Activated naive CD8-positive, alpha-beta T cell (primary cell): Measurements from ENCODE around the gene DLG3.
"Not testable (repeated sequence)": the region's sequence is repeated elsewhere in the genome, so short reads cannot be mapped to it uniquely, and the experiment has no call there.

Experiments
- H3K27ac Mint-ChIP-seq: one replicate; pipeline ENCODE4 v1.8.0; 2021; ENCODE audit warnings: mixed read lengths
- H3K27me3 Mint-ChIP-seq: one replicate; pipeline ENCODE4 v1.8.0; 2021; ENCODE audit warnings: mixed read lengths
- H3K36me3 Mint-ChIP-seq: one replicate; pipeline ENCODE4 v1.8.0; 2021; ENCODE audit warnings: mixed read lengths
- H3K4me1 Mint-ChIP-seq: one replicate; pipeline ENCODE4 v1.8.0; 2021; ENCODE audit warnings: low read depth, mixed read lengths
- H3K4me3 Mint-ChIP-seq: one replicate; pipeline ENCODE4 v1.8.0; 2021; ENCODE audit warnings: mild to moderate bottlenecking, mixed read lengths
- H3K9me3 Mint-ChIP-seq: one replicate; pipeline ENCODE4 v1.8.0; 2021; ENCODE audit warnings: low read depth, mixed read lengths

Gene DLG3

DNA sequence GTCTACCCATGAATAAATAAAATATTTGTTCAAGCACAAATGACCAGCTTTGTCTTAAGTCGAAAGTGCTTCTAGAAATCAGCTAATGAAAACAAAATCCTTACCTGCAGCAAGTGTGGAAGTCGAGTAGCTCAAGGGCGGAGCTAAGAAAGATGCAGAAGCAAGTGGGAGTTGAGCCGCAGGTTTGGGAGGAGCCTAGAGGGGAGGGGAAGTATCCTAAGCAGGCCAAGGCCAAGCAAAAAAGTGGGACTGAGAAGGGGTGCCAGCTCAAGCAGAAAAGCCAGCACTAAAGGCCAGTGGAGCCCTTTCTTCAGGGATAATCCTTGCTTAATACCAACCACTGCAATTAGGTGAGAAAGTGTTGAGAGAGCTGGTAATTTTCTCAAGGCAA, 60.8 kb downstream of the DLG3 start:
- H3K4me3 Mint-ChIP-seq = no peak overlapping the region
- H3K9me3 Mint-ChIP-seq = no peaks in the 10 kb centered on the region
- H3K27ac Mint-ChIP-seq = no peak overlapping the region
- peaks cover 2% of the 10 kb centered on the region for H3K36me3 Mint-ChIP-seq
- H3K4me1 Mint-ChIP-seq = peaks cover 2% of the 10 kb centered on the region
- H3K27me3 Mint-ChIP-seq = no peaks in the 10 kb centered on the region

DNA sequence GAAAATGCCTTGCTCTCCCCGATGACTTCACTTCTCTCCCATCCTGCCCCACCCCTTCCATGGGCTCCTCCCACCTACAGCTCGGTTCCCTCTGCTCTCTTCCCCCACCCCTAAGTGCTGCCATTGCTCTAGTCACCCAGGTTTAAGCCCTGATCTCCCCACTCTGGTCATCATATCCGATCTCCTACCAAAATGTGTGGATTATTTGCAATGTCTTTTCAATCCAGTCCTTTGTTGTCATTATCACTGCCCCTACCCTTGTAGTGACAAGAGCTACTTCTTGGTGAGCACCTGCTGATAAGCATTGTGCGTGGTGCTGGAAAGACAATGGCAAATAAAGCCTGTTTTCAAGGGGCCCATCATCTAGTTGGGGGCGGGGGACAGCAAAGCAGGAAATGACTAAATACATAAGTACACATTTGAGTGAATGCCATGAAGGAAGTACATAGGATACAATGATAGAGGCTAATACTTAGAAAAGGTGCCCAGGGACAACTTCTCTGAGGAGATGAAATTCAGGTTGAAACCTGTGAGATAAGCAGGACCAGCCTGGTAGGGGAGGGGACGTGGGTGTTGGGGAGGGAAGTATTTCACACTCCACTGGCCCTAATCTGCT, 63.8 kb downstream of the DLG3 start:
- no peaks in the 10 kb centered on the region for H3K9me3 Mint-ChIP-seq
- peaks cover 2% of the 10 kb centered on the region for H3K4me1 Mint-ChIP-seq
- H3K36me3 Mint-ChIP-seq = no peaks in the 10 kb centered on the region
- no peak overlapping the region for H3K27ac Mint-ChIP-seq
- H3K4me3 Mint-ChIP-seq = no peak overlapping the region
- no peaks in the 10 kb centered on the region for H3K27me3 Mint-ChIP-seq

DNA sequence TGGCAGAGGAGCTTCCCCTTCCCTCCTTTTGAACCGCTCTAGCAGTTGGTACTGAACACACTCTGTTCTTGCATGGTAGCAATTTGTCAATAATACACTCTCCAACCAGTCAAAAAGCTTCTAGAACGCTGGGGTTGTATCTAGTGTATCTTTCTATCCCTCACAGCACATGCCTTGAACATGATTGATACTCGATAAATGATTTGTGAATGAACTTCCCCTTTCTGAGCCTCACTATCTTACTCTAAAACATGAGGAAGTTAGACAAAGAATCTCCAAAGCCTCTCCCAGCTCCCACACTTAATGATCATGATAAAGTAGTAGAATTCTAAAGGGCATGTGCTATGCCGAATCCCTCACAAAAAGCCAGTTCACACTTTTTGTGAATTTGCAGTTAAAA, 64.4 kb downstream of the DLG3 start:
- no peak overlapping the region for H3K4me3 Mint-ChIP-seq

DNA sequence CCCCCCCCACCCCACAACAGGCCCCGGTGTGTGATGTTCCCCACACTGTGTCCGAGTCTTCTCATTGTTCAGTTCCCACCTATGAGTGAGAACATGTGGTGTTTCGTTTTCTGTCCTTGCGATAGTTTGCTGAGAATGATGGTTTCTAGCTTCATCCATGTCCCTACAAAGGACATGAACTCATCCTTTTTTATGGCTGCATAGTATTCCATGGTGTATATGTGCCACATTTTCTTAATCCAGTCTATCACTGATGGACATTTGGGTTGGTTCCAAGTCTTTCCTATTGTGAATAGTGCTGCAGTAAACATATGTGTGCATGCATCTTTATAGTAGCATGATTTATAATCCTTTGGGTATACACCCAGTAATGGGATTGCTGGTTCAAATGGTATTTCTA, 70.6 kb downstream of the DLG3 start:
- not testable (repeated sequence) for H3K27ac Mint-ChIP-seq, H3K4me1 Mint-ChIP-seq, H3K4me3 Mint-ChIP-seq, H3K9me3 Mint-ChIP-seq, H3K36me3 Mint-ChIP-seq, H3K27me3 Mint-ChIP-seq

More for the DNA sequence above, 64.4 kb downstream of the DLG3 start:
- H3K27ac Mint-ChIP-seq = no peak overlapping the region
- peaks cover 2% of the 10 kb centered on the region for H3K4me1 Mint-ChIP-seq
- H3K36me3 Mint-ChIP-seq = no peaks in the 10 kb centered on the region
- H3K27me3 Mint-ChIP-seq = no peaks in the 10 kb centered on the region
- H3K9me3 Mint-ChIP-seq = no peaks in the 10 kb centered on the region

- H3K27me3 Mint-ChIP-seq, H3K4me3 Mint-ChIP-seq, H3K9me3 Mint-ChIP-seq, H3K36me3 Mint-ChIP-seq, H3K27ac Mint-ChIP-seq, H3K4me1 Mint-ChIP-seq: not testable (repeated sequence)
Observed at GRCh38 chrX:70515692-70516091, 71.1 kb downstream of the DLG3 start.

DNA sequence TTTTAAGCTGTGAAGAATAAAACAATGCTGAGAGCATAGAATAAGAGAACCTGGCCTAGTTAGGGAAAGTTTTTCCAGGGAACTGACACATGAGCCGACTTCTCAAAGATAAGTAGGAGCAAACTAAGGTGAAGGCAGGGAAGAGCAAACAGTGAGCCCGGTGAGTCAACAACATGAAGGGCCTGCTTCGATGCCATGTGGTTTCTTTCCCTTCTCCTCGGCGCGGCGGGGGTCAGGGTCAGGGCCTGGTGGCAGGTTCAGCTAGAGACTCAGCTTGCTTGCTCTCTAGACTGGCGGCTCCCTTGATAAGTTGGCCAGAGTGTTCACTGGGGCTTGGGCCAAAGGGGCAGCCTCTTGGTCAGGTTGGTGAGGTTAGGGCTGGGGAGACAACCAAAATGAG, 81.1 kb downstream of the DLG3 start:
- no peak overlapping the region for H3K27ac Mint-ChIP-seq
- no peaks in the 10 kb centered on the region for H3K4me1 Mint-ChIP-seq
- H3K4me3 Mint-ChIP-seq = no peak overlapping the region
- H3K36me3 Mint-ChIP-seq = no peaks in the 10 kb centered on the region
- H3K9me3 Mint-ChIP-seq = no peaks in the 10 kb centered on the region
- H3K27me3 Mint-ChIP-seq = no peaks in the 10 kb centered on the region

- Mint-ChIP-seq H3K4me1 (no peaks in the 10 kb centered on the region), H3K4me3 (no peak overlapping the region), H3K9me3 (no peaks in the 10 kb centered on the region), H3K36me3 (no peaks in the 10 kb centered on the region), H3K27ac (no peak overlapping the region), H3K27me3 (no peaks in the 10 kb centered on the region)
Observed at GRCh38 chrX:70527053-70527452, 82.4 kb downstream of the DLG3 start.

- Mint-ChIP-seq H3K4me1 (no peaks in the 10 kb centered on the region), H3K9me3 (no peaks in the 10 kb centered on the region), H3K36me3 (no peaks in the 10 kb centered on the region), H3K27me3 (no peaks in the 10 kb centered on the region), H3K4me3 (no peak overlapping the region), H3K27ac (no peak overlapping the region)
Observed at GRCh38 chrX:70527610-70528345, 83.1 kb downstream of the DLG3 start.

- Mint-ChIP-seq H3K4me3 (no peak overlapping the region), H3K27ac (no peak overlapping the region), H3K4me1 (no peaks in the 10 kb centered on the region), H3K36me3 (no peaks in the 10 kb centered on the region), H3K9me3 (no peaks in the 10 kb centered on the region), H3K27me3 (peaks cover 2% of the 10 kb centered on the region)
Observed at GRCh38 chrX:70535198-70535597, 90.6 kb downstream of the DLG3 start.

DNA sequence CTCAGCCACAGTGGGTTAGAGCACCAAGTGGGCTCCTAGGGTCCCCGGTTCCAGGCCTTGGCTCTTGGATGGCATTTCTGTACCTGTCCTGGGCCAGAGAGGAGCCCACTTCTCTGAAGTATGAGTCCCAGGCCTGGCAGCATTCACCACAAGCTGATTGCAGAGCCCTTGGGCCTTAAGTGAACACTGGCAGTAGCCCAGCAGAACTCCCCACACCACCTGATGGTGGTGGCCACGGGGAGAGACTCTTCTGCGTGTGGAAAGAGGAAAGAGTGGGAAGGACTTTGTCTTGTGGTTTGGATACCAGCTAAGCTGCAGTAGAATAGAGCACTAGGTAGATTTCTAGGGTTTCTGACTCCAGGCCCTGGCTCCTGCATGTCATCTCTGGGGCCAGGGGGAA, 104.8 kb downstream of the DLG3 start:
- Mint-ChIP-seq H3K4me1 (peaks cover 2% of the 10 kb centered on the region), H3K27ac (no peak overlapping the region), H3K36me3 (no peaks in the 10 kb centered on the region), H3K27me3 (no peaks in the 10 kb centered on the region), H3K9me3 (no peaks in the 10 kb centered on the region), H3K4me3 (no peak overlapping the region)

- H3K4me1 Mint-ChIP-seq = peaks cover 2% of the 10 kb centered on the region
- H3K4me3 Mint-ChIP-seq = no peak overlapping the region
- no peaks in the 10 kb centered on the region for H3K9me3 Mint-ChIP-seq
- no peak overlapping the region for H3K27ac Mint-ChIP-seq
- no peaks in the 10 kb centered on the region for H3K36me3 Mint-ChIP-seq
- no peaks in the 10 kb centered on the region for H3K27me3 Mint-ChIP-seq
Observed at GRCh38 chrX:70552130-70552704, 107.6 kb downstream of the DLG3 start.

GRCh38 chrX:70553516-70553915, 108.9 kb downstream of the DLG3 start:
- Mint-ChIP-seq H3K4me3 (no peak overlapping the region), H3K9me3 (peaks cover 2% of the 10 kb centered on the region), H3K27me3 (no peaks in the 10 kb centered on the region), H3K27ac (no peak overlapping the region), H3K36me3 (no peaks in the 10 kb centered on the region), H3K4me1 (peaks cover 2% of the 10 kb centered on the region)

GRCh38 chrX:70554081-70554480, 109.4 kb downstream of the DLG3 start:
- Mint-ChIP-seq H3K4me3 (no peak overlapping the region), H3K27me3 (no peaks in the 10 kb centered on the region), H3K36me3 (no peaks in the 10 kb centered on the region), H3K9me3 (peaks cover 3% of the 10 kb centered on the region), H3K27ac (no peak overlapping the region), H3K4me1 (peaks cover 2% of the 10 kb centered on the region)

DNA sequence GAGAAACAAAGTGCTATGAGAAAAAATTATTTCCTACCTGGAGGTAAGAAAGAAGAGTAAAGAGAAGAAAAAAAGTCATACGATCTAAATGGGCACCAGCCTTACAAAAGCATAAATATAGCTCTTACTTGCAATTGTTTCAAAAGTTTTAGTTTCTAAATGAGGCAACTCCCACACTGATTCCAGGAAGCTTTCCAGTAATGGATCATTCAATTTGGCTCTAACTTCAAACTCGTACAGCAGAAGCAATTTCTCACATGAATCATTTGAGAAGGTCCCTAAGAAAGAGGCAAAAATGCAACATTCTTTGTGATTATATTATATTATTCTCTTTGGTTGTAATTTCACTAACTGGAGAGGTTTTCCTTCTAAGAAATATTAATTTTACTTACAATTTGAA, 109.9 kb downstream of the DLG3 start:
- Mint-ChIP-seq H3K9me3 (peaks cover 3% of the 10 kb centered on the region), H3K27me3 (no peaks in the 10 kb centered on the region), H3K4me1 (peaks cover 2% of the 10 kb centered on the region), H3K36me3 (no peaks in the 10 kb centered on the region), H3K4me3 (no peak overlapping the region), H3K27ac (no peak overlapping the region)

GRCh38 chrX:70554948-70555347, 110.3 kb downstream of the DLG3 start:
- Mint-ChIP-seq H3K4me3 (no peak overlapping the region), H3K9me3 (peaks cover 3% of the 10 kb centered on the region), H3K36me3 (no peaks in the 10 kb centered on the region), H3K27ac (no peak overlapping the region), H3K4me1 (peaks cover 2% of the 10 kb centered on the region), H3K27me3 (no peaks in the 10 kb centered on the region)
